ENCODE data around the gene SPARCL1. TPM values are rescaled to one million over a fixed set of nuclear protein-coding genes. Genes with fewer than 3 reads are reported as not detected.

Gene SPARCL1
- total and polyA plus RNA-seq, 2 donors (not counting 1 experiment from before 2014, with no cell fraction given), result not detected

DNA sequence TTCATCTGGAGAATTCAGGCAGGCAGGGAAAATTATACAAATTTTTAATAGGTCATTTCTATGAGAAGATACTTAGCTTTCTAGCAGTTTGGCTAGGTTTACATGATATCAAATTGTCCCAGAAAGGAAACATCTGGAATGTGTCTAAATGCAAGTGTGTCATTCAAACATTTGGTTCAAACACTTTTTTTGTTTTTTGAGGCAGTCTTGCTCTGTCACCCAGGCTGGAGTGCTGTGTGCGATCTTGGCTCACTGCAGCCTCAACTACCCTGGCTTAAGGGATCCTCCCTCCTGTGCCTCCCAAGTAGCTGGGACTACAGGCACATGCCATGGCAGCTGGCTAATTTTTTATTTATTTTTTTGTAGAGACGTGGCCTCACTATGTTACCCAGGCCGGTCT lies 31.6 kb downstream of the SPARCL1 start:
- POLR2A ChIA-PET, result no interaction called here
- Histone ChIP-seq H4K20me1 (ENCODE audit: control insufficient read depth, insufficient read depth, low read length, poor library complexity, severe bottlenecking) (no peaks in the 10 kb centered on the region), H3K79me2 (ENCODE audit: control insufficient read depth, insufficient read depth, low read length) (no peaks in the 10 kb centered on the region), H3K9ac (ENCODE audit: low read length) (no peak overlapping the region), H3K4me2 (replicated peaks; ENCODE audit: low read depth, low read length, poor library complexity, severe bottlenecking) (no peak overlapping the region), H3K4me1 (ENCODE audit: control insufficient read depth in 2 of 2, insufficient read depth in 2 of 2, low read length in 2 of 2) (no peaks in the 10 kb centered on the region), H3K27ac (ENCODE audit: low read length in 2 of 2) (no peak overlapping the region), H3K27me3 (replicated peaks in 1 of 4; ENCODE audit: control extremely low read depth in 1 of 4, control insufficient read depth in 3 of 4, insufficient read depth in 4 of 4, low read length in 3 of 4) (no peaks in the 10 kb centered on the region), H2AFZ (ENCODE audit: insufficient read depth, low read depth, low read length, poor library complexity, severe bottlenecking) (no peak overlapping the region), H3K4me3 (ENCODE audit: control extremely low read depth in 1 of 5, extremely low read depth in 1 of 5, insufficient read depth in 1 of 5, low read depth in 2 of 5, low read length in 4 of 5) (no peak overlapping the region), H3K36me3 (replicated peaks in 1 of 2; ENCODE audit: control extremely low read depth in 1 of 2, control insufficient read depth in 1 of 2, extremely low read depth in 1 of 2, insufficient read depth in 2 of 2, low read length in 1 of 2) (no peaks in the 10 kb centered on the region), H3K9me3 (ENCODE audit: control extremely low read depth in 1 of 3, control insufficient read depth in 2 of 3, insufficient read depth in 1 of 3, low read length in 2 of 3) (no peaks in the 10 kb centered on the region)
- 100% methylated on average over 3 of the region's 3 CpGs for WGBS (ENCODE audit: insufficient coverage)
- CTCF ChIA-PET, result interaction anchor here (1.1 to 2.3 kb wide), 3 partner anchors 26 to 714 kb away, joined by 3 to 6 read pairs (median 4); no protein-coding TSS in a partner anchor
- H3K27me3 Mint-ChIP-seq, result no peaks in the 10 kb centered on the region
- no peak overlapping the region for H3K27ac Mint-ChIP-seq
- intact Hi-C loops (cut with micrococcal nuclease), result loop anchor here (2.0 kb wide), 1 partner anchor 715 kb away; no protein-coding TSS in a partner anchor
- no peak overlapping the region for H3K4me3 Mint-ChIP-seq
- H3K4me1 Mint-ChIP-seq, result peaks cover 10% of the 10 kb centered on the region
- DNase-seq (no peak), ATAC-seq (ENCODE audit: low read depth) (no peak)
- TF ChIP-seq EZH2 (IDR thresholded peaks at IDR 0.05; ENCODE audit: borderline replicate concordance, insufficient read depth, low read depth, low read length, poor library complexity, severe bottlenecking) (no peak), CTCF (IDR thresholded peaks at IDR 0.05) (no peak)
- no peaks in the 10 kb centered on the region for H3K9me3 Mint-ChIP-seq (ENCODE audit: insufficient read depth)

GRCh38 chr4:87497159-87497558 lies 32.0 kb downstream of the SPARCL1 start:
- peak; percentile 42 for TF ChIP-seq CTCF (IDR thresholded peaks at IDR 0.05)
- TF ChIP-seq EZH2 (IDR thresholded peaks at IDR 0.05; ENCODE audit: borderline replicate concordance, insufficient read depth, low read depth, low read length, poor library complexity, severe bottlenecking), result no peak
- H3K27ac ChIP-seq (ENCODE audit: low read length in 2 of 2), result no peak overlapping the region
- H2AFZ ChIP-seq (ENCODE audit: insufficient read depth, low read depth, low read length, poor library complexity, severe bottlenecking), result no peak overlapping the region
- no peak for ATAC-seq (ENCODE audit: low read depth)
- no peaks in the 10 kb centered on the region for H3K27me3 ChIP-seq (replicated peaks in 1 of 4; ENCODE audit: control extremely low read depth in 1 of 4, control insufficient read depth in 3 of 4, insufficient read depth in 4 of 4, low read length in 3 of 4)
- intact Hi-C loops (cut with micrococcal nuclease), result loop anchor here (2.0 kb wide), 1 partner anchor 716 kb away; no protein-coding TSS in a partner anchor
- no peak for DNase-seq
- no peaks in the 10 kb centered on the region for H3K4me1 ChIP-seq (ENCODE audit: control insufficient read depth in 2 of 2, insufficient read depth in 2 of 2, low read length in 2 of 2)
- Mint-ChIP-seq H3K27me3 (no peaks in the 10 kb centered on the region), H3K4me1 (peaks cover 10% of the 10 kb centered on the region), H3K4me3 (no peak overlapping the region), H3K9me3 (ENCODE audit: insufficient read depth) (no peaks in the 10 kb centered on the region), H3K27ac (no peak overlapping the region)
- no peaks in the 10 kb centered on the region for H4K20me1 ChIP-seq (ENCODE audit: control insufficient read depth, insufficient read depth, low read length, poor library complexity, severe bottlenecking)
- no peak overlapping the region for H3K4me2 ChIP-seq (replicated peaks; ENCODE audit: low read depth, low read length, poor library complexity, severe bottlenecking)
- WGBS (ENCODE audit: insufficient coverage), result no CpG with 5 or more reads among the region's 2 CpGs
- H3K9ac ChIP-seq (ENCODE audit: low read length), result no peak overlapping the region
- H3K36me3 ChIP-seq (replicated peaks in 1 of 2; ENCODE audit: control extremely low read depth in 1 of 2, control insufficient read depth in 1 of 2, extremely low read depth in 1 of 2, insufficient read depth in 2 of 2, low read length in 1 of 2), result no peaks in the 10 kb centered on the region
- CTCF ChIA-PET, result interaction anchor here (2.3 kb wide), 1 partner anchor 715 kb away, joined by 6 read pairs; no protein-coding TSS in a partner anchor
- POLR2A ChIA-PET, result no interaction called here
- H3K9me3 ChIP-seq (ENCODE audit: control extremely low read depth in 1 of 3, control insufficient read depth in 2 of 3, insufficient read depth in 1 of 3, low read length in 2 of 3), result no peaks in the 10 kb centered on the region
- no peak overlapping the region for H3K4me3 ChIP-seq (ENCODE audit: control extremely low read depth in 1 of 5, extremely low read depth in 1 of 5, insufficient read depth in 1 of 5, low read depth in 2 of 5, low read length in 4 of 5)
- no peaks in the 10 kb centered on the region for H3K79me2 ChIP-seq (ENCODE audit: control insufficient read depth, insufficient read depth, low read length)

All from B cell (primary cell).